GM21381 (cell line): ENCODE data around the gene NLGN2.

Experiments
- ATAC-seq: cut with Tn5 transposase; IDR thresholded peaks from one replicate; pipeline ENCODE4 v1.9.1; 2021; ENCODE audit warnings: mild to moderate bottlenecking, moderate library complexity; ENCODE audit not compliant: unreplicated experiment

Gene NLGN2

DNA sequence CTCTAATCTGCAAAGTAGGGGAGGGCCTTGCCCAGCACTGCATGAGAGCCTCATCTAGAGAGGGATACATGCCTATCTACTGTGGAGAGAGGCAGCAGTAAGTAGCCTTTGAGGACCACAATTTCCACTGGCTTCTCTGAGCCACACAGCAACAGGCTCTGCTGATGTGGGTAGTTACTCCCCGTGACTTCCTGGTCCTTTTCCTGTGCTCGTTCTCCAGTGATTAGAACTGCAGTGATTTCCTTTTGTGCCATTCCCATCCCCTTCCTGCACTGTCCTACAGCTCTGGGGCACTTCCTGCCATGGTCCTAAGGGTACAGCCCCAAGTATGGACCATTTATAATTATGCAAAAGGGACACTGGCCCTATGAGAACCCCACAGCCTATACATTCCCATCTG, 16.3 kb upstream of the NLGN2 start:
- no peak for ATAC-seq

DNA sequence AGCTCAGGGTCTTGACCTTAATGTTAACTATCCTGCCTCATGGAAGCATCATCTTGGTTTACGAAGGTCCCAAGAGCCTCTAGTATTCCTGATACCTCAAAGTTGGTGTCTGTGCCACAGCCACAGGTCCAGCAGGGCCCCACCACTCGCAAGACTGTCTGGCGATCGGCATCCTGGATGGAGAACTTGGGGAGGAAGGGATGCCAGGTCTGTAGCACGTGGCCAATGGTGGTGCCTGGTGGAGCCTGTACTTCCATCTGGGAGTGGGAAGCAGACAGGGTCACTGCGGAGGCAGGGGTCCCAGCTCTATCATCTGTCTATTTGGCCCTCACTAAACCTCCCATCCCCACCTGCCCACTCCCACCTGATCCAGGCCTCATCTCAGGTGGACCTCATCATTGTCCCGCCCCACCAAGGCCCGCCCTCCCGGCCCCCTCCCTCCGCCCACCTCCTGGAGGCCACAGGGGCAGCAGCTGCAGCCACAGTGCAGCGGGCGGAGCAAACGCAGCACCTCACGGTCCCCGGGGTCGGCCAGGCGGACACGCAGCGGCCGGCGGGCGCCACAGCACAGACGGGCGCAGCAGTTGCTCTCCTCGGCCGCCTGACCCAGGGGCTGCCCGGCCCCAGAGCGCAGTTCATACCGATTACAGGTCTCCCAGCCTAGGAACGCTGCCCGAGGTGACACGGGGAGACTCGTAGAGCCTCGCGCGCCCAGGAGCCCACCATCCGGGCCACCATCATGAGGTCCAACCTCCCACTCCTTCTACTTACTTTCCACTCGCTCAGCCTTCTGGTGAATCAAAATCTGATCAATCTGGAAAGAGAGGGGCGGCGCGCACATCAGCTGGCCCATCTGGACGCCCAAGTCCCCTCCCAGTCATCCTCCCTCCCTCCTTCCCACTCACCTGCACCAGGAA, 14.7 kb upstream of the NLGN2 start:
- ATAC-seq: no peak

GRCh38 chr17:7393613-7394451, 13.8 kb upstream of the NLGN2 start:
- ATAC-seq: peak; percentile 44

DNA sequence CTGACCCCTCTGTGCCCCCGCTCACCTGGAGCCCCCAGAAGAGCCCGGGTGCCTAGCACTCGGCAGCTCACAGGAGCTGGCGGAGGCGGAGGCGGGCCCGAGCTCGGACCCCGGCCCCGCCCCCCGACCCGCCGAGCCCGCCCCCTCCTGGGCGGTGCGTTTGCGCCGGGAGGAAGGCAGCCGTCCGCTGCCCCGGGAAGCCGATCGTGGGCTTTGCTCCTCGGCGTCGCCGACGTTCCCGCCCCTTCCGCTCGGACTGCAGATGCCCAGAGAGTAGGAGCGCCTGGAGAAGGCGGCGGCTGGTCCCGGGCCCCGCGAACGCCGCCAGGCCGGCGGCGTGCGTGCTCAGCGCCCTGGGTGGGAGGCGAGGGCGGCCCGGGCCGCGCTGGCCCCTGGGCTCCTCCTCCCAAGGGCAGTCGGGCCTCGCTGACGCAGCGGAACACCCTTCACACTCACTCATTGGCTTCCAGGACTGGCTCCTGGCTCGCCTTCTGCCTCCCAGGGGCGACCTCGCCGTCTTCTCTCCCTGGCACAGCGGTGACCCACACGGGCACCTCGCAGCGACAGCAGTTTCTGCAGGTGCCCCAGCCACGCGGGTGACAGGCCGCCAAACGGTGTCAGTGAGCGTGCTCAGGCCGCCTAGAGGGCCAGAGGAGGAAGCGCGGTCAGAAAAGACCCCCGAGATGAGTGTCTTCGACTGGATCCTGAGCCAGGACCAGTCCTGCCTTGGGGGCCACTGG, 13.0 kb upstream of the NLGN2 start, which contains the start of gene PLSCR3:
PLSCR3 (minus strand) TSS at position 74 of the 740 bp plus-strand sequence. CDS start 415 bp downstream, outside the sequence.
- ATAC-seq: peak; percentile 75

DNA sequence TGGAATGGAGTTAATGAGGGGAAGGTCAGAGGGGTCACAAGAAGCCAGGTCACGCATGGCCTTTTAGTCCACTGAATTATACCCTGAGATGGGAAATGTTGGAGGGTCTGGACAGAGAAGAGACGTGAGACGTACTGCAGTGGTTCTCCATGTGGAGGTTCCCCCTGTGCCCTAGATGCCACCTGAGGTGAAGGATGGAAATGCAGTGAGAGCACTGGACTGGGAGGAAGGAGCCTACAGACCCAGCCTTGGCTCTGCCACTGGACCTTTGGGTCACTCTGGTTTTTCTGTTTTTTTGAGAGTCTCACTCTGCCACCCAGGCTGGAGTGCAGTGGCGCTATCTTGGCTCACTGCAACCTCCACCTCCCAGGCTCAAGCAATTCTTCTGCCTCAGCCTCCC, 11.5 kb upstream of the NLGN2 start:
- ATAC-seq: no peak

GRCh38 chr17:7398612-7399011, 9.0 kb upstream of the NLGN2 start:
- no peak for ATAC-seq

GRCh38 chr17:7403043-7403726, 4.5 kb upstream of the NLGN2 start:
- no peak for ATAC-seq

DNA sequence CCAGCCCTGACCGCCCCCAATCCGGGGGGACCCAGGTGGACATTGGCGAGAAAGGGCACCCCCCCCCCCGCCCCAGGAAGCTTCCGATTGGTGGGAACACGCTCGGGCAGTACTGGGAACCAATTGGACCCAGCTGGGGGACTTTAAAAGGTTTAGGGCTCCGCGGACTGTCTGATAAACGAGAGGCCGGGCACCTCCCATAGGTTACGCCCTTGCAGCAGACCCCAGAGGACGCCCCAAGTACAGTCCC, 4.0 kb upstream of the NLGN2 start:
- no peak for ATAC-seq

- peak; percentile 90 for ATAC-seq
Measured at GRCh38 chr17:7403977-7404736, 3.5 kb upstream of the NLGN2 start, which contains the start of gene TMEM256. TSS of gene TMEM256 (minus strand) at chr17:7404097. CDS start at chr17:7404084, 13 bp downstream.

GRCh38 chr17:7404737-7405349, 2.8 kb upstream of the NLGN2 start:
- ATAC-seq: peak; percentile 21

- ATAC-seq: no peak
Measured at GRCh38 chr17:7405350-7406234, 2.1 kb upstream of the NLGN2 start.

- no peak for ATAC-seq
Measured at GRCh38 chr17:7406235-7406825, 1.3 kb upstream of the NLGN2 start.

DNA sequence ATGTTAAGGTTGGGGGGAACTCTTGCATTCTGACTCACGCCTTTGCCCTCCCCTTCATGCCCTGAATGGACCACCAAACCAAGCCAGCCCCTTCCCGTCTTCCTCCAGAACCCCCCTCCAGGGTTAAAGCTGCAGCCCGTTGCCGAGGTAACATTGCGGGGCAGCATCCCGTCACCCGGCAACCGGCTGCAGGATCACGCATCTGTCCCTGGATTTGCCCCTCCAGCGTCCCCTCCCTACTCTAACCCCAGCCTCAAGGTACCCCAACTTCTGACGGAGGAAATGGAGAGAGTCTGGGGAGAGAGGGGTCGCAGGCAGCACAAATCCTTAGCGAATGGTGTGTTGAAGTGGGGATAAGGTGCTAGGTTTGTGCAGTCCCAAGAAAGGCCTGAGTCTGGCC, 563 bp upstream of the NLGN2 start:
- no peak for ATAC-seq

DNA sequence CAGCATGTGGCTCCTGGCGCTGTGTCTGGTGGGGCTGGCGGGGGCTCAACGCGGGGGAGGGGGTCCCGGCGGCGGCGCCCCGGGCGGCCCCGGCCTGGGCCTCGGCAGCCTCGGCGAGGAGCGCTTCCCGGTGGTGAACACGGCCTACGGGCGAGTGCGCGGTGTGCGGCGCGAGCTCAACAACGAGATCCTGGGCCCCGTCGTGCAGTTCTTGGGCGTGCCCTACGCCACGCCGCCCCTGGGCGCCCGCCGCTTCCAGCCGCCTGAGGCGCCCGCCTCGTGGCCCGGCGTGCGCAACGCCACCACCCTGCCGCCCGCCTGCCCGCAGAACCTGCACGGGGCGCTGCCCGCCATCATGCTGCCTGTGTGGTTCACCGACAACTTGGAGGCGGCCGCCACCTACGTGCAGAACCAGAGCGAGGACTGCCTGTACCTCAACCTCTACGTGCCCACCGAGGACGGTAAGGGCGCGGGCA, 645 bp downstream of the NLGN2 start:
- ATAC-seq: no peak

- no peak for ATAC-seq
Measured at GRCh38 chr17:7408863-7409262, 1.2 kb downstream of the NLGN2 start.

GRCh38 chr17:7409716-7410115, 2.1 kb downstream of the NLGN2 start:
- ATAC-seq: no peak

DNA sequence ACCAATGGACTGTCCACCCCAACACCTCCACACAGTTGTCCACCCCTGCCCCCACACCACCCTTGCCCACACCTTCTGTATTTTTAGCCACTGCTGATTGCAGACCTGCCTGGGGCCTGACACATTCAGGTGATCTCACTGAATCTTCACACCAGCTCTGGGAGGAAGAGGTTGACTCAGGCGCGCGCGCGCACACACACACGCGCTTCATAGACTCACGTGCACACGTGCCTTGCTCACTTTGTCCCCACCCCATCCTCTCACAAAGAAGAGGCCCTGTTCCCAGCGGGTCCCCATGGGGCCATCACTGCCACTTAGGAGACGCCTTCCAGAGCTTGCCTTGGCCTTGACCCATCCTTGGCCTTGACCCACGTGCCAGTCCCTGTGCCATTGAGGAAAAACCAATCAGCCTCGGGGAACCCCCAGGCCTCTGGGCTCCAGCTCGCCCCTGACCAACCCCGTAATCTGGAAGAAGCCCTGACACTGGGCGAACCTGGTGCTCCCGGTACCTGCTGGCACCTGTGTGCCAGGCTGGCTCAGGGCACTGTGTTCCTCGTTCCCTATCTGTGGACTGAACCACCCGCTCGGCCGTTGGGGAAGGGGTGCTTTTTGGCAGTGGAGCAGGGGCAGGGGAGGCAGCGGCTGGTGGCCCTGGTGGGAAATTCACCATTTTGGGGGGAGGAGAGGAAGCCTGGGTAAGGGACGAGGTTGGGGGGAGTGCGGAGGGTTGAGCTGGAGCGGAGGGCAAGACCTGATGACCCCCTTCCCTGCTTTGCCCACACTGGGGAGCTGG, 3.2 kb downstream of the NLGN2 start:
- no peak for ATAC-seq
